Activated T-cell treated with anti-CD3 and anti-CD28 coated beads for 4 hours (primary cell): Measurements from ENCODE around the gene GSC2.

ENCODE experiments used
- DNase-seq: peaks from one replicate; pipeline ENCODE4 v3.0.0-alpha.2; 2020

The GSC2 gene

DNA sequence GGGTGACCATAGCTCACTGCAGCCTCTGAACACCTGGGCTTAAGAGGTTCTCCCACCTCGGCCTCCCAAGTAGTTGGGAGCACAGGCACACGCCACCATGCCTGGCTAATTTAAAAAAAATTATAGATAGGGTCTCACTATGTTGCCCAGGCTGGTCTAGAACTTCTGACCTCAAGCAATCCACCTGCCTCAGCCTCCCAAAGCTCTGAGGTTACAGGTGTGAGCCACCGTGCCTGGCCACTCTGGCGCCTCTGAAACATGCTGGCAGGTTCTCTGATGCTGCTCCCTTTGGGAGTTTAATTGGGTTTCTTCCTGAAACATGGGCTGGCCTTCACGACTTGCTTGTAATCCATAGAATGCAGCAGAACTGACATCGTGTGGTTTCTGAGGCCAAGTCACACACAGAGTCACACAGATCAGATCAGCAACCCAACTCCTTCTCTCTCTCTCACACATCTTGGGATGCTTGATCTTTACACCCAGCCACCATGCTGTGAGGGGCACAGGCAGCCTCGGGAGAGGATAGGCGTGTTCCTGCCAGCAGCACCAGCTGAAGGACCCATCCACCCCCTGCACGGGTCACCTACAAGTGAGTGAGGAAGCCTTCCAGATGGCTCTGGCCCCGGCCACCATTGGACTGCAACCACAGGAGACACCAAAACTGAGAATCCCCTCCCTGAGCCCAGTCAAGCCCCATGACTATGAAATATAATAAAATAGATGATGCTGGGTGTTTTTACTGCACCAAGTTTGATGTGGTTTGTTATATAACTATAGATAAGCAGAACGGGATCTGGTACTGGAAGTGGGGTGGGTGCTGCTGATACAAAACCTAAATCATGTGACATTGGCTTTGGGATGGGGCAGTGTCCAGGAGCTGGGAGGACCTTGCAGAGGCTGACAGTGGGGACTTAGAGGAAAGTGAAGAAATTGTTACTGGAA is 3.1 kb upstream of the GSC2 start:
- DNase-seq = no peak

GRCh38 chr22:19151329-19152191 is 1.5 kb upstream of the GSC2 start:
- DNase-seq = no peak

DNA sequence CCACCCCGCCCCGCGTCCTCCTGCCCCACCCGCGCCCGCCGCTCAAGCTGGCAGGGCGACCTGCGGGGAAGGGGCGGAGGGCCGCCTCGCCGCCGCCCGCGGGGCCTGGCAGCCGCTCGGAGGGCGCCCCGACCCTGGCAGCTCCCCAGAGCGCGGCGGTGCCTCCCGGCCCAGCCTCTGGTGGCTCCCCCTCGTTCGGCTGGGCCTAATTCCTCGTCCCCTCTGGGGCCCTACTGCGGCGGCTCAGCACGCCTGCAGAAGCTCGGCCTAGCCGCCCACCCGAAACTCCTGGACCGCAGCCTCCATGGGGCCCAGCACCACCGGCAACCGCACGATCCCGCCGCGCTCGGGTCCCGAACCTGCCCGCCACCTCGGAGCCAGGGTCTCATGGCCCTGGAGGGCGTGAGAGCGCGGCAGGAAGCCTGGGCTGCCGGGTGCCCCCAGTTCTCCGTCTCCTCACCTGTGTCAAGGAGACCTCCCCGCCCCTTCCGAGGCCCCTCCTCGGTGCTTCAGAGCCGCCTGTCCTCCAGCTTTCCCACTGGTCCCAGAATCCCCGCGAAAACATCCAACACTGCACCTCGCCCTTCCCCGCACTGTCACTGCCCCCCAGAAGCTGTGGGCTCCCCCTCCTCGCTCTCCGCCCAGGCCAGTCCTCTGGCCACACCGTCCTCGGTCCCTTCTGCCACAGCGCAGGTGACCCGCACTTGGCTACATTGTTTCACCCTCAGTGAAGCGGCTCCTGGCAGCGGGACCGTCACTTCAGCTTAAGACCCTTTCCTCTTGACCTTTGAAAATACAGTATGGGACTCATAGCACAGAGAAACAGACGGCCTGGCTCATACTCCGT is 613 bp upstream of the GSC2 start:
- DNase-seq = no peak

GRCh38 chr22:19149047-19149883 is 827 bp downstream of the GSC2 start:
- no peak for DNase-seq

GRCh38 chr22:19148417-19149046 is 1.6 kb downstream of the GSC2 start:
- no peak for DNase-seq

DNA sequence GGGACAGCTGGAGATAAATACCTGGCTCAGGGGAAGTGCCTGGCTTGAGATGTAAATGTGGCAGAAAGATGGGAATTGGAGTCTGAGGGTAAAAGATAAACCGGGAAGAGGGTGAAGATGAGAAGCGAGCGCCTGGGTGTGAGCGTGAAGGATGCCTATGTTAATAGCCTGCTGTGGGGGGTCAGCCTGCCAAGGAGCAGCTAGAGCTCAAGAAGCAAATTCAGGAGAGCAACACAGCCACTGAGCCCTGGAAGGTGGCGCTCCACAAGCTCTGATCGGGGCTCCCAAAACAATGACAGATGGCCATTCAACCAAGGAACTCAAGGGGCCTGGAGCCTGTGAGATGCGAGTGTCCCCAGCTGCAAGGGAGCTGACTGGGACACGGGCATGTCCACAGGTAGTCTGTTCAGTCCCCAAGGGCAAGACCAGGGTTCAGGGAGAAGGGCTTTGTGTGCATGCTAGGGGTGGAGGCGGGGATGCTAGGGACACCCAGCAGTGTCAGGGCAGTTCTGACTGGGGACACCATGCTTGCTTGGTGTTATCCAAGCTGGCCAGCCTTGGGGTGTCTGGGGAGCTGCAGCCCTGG is 2.8 kb downstream of the GSC2 start:
- DNase-seq = no peak

- no peak for DNase-seq
Observed at GRCh38 chr22:19146215-19146968, 3.7 kb downstream of the GSC2 start.

DNA sequence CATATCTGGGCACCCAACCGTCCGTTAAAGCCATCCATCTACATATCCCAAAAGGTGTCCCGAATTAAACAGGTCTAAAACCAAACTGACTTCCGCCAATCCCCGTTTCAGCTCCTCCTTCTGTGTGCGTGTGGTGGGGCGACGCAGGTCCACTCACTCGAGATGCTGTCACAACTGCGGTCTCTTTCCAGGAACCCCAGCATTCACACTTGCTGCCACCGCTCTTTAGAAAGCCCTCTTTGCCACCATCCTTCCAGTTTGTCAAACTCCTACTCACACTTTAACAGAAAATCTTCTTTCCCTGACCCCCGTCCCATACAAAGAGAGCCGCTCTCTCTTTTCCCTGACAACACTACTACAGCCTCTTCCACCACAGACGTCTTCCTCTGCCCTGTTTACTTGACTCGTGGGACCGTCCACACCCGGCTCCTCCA is 6.1 kb downstream of the GSC2 start:
- DNase-seq = no peak

DNA sequence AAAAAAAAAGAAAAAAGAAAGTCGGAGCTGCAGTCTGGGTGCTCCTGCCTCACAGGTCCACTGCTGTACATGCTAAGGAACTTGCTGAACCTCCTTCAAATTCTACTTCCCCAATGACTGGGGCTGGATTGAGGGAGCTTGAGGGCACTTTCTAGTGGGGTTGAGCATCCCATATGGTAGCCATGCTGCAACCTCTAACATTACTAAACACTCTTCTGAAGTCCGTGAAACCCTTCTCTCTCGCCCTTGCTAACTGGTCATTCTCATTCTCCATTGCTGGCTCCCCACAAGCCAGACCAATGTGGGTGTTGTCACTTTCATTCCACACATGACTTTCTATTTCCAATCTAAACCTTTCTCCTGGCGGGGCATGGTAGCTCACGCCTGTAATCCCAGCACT is 6.9 kb downstream of the GSC2 start:
- no peak for DNase-seq

- DNase-seq = no peak
Observed at GRCh38 chr22:19142394-19142793, 7.7 kb downstream of the GSC2 start.

- DNase-seq = no peak
Observed at GRCh38 chr22:19139974-19140373, 10.1 kb downstream of the GSC2 start.

- no peak for DNase-seq
Observed at GRCh38 chr22:19139001-19139356, 11.1 kb downstream of the GSC2 start.

DNA sequence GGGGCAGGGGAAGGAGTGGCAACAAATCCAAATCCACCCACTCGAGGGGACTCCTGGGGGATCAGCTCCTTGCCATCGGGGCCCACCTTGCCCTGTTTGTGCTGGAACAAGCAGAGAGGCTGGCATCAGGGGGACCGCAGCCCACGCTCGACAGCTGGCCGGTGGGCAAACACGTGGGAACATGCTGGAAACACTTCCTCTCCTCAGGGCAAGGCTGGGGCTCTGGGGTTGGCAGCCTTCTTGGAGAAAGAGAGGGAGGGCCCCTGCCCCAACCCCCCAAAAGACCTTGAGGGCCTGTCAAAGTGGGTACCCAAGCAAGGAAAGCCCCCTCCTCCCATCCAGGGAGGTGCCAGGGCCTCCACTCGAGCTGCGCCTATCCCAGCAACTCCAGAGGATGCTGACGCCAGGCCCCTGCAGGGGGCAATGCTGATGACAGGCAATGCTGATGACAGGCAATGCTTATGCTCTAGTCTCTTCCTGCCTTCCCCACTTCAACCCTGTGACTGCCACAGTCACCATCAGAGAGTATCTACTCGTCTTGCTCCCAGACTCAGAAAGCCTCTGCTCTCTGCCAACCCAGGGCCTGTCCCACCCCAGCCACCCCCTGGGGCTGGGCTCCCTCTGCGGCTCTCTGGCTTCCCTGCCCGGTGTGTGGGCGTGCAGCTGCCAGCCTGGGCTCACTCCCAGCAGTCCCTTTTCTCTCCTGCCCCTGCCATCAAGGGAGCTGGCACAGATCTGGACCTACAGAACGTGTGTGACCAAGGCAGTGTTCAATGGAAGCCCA is 11.7 kb downstream of the GSC2 start:
- DNase-seq = no peak

DNA sequence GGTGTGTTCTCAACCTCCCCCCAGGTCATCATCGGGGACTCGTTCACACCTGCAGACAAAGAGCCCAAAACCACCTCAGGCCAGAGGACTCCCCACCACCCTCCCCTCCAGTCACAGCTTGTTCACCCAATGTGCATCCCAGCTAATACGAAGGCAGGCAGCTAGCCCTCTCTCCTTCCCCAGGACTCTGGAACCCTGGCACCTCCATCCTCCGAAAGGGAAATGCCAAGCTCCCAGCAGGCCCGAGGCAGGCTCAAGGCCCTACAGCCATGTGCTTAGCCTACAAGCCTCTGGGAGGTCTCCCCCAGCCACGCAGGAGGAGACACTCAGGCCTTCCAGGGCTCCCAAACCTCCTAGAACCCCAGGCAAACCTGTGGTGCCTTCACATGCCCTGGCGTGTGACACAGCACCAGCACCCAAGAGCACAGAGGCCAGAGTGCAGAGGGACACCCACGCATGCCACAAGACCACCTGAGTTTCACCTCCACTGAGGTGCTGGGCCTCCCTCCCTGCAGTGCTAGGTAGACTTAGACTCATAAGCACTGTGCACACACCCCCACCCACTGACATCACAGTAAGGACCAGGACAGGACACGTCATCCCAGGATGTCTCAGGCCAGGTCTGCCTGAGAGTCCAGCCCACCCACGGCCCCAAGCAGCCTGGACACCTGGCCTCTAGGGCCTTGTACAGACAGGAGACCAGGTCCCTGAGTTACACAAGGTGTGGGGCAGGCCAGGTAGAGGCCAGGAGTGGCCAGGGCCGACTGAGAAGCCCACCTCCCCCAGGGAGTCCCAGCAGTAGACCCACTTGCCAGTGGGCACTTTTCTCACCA is 12.5 kb downstream of the GSC2 start:
- no peak for DNase-seq

DNA sequence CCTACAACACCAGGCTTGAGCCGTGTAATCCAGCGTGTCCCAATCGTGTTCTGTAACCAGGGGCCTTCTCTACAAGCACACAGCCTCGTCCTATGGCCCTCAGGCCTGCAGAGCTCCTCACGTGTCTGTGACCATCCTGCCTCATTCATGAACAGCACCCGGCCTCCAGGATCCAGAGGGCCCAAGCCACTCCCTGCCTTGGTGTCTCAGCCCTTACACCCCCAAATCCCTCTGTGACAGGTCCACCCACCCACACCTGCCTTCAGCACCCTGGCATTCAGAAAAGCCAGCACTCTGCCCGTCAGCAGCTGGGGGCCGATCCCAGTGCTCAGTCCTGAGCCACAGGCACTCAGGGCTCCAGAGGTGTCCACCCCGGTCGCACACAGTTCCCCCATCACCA is 13.2 kb downstream of the GSC2 start:
- no peak for DNase-seq

DNA sequence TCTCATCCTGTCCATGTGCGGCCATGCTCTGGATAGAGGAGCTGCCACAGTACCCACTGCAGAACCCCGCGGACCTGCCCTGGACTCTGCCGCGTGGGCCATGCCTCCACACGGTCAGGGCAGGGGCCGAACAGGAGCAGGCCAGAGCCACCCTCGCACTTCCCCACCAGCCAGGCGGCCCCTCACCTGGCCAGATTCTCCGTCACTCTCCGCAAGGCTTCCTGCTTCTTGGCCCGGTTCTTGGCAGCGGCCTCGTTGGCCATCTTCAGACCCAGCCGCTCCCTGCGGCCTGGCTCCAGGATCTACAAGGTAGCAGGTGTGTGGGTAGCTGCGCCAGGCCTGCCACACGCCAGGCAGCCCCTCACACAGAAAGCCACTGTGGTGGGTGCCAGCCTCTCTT is 15.2 kb downstream of the GSC2 start:
- no peak for DNase-seq

DNA sequence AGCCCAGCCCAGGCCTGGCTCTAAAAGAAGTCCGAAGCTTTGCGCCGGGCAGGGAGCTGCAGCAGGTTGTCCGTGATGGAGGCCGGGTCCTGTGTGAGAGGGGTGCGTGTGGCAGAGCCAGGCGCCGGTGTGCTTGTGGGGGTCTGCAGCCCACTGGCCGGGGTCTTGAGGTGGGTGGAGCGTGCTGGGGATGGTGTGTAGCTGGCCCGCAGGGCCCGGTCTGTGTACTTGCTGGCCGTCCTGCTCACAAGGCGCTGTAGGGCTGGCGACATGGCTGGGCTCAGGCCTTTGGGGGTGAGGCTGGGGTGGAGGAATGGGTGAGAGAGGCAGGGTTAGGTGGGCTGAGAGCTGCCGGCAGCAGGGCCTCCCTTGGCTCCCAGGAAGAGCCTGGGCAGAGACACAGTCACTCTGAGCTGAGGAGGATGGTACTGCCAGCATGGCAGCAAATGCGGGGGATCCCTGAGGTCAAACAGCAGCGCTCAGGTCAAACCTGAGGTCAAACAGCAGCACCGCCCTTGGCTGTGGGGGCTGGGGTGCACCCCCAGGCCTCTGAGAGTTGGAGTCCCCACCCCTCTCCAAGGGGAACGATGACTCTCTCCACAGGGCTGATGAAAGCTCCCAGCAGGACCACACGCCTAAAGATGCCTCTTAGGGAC is 15.8 kb downstream of the GSC2 start:
- DNase-seq = no peak

- DNase-seq = no peak
Observed at GRCh38 chr22:19133561-19133960, 16.5 kb downstream of the GSC2 start.
